CMK (cell line): Measurements from ENCODE around the gene HNRNPC.
"Not testable (repeated sequence)": the region's sequence is repeated elsewhere in the genome, so short reads cannot be mapped to it uniquely, and the experiment has no call there.

Experiments
- DNase-seq: peaks from one replicate; pipeline ENCODE4 v3.0.0-alpha.2; 2010; ENCODE audit warnings: low read depth

HNRNPC gene

DNA sequence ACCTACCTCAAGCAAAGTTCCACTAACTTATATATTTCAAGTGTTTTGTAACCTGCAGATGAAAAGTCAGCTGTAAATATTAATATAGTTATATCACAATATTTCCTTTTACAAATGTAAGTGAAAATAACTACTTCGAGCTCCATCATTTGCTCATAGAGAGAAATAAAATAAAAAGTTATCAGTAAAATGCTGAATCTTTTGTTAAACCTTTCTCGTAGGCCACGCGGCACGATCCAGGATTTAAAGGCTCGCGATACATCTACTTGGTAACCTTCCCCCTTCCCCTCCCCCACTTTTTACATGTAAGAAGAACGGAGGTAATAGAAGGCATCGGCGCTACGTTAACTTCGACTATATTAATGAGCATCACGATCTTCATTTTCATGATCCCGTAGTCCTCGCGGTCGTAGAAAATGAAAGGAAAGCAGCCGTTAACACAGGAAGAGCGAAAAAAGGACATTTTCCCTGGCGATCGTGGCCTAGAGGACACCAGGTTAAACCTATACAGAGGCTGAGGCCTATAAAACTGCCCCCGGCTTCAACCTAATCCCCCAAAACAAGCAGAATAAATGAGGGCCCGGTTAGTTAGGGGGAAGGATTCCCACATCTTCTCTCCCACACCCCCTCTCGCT, 508 bp downstream of the HNRNPC start:
- DNase-seq, result peak; percentile 42

DNA sequence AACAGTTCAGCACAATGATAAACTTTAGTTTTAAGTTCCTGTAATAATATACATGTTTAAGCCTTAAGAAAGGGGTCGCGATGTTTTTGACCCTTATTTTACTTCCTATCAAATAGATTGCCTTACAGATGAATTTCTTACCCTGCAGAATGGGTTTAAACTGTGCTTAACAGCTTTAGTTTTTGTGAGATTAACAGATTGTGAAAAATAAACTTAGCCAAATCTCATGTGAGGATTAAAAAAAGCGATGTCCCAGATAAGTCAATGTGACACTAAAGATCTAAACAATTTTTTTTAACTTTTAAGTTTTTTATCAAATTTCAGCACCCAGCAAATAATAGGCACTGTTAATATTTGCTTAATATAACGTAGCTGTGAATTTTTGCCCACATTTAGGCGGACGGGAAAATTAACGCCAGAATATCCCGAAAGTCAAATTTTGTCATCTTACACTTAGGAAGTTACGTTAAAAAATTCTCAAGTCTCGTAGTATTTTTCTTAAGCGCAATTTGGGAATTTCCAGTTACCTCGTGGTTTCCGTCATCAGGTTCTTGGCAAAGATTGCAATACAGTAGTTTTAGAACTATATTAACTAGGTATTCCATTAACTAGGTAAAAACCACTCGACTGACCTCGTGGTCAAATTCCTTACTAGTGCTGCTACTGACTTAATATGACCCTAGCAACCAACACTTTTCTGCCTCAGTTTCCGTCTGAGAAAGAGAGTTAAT, 1.2 kb downstream of the HNRNPC start:
- no peak for DNase-seq

DNA sequence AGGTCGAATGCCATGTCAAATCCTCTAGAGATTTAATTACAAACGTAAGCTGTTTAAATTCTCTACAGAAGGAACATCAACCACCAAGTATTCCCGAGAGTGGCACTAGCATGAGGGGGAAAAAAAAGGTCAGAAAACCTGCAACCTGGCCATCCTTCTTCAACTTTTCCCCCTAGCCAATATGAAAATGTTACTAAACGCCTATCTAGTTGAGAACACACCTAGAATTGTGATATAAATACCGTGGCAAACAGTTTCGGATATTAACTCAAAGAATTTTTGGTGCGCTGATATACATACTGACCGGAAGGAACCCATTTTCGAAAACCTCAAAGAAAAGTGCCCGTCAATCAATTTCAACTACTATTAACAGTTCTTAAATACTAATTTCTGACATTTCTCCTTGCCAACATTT, 1.8 kb downstream of the HNRNPC start:
- DNase-seq, result no peak

DNA sequence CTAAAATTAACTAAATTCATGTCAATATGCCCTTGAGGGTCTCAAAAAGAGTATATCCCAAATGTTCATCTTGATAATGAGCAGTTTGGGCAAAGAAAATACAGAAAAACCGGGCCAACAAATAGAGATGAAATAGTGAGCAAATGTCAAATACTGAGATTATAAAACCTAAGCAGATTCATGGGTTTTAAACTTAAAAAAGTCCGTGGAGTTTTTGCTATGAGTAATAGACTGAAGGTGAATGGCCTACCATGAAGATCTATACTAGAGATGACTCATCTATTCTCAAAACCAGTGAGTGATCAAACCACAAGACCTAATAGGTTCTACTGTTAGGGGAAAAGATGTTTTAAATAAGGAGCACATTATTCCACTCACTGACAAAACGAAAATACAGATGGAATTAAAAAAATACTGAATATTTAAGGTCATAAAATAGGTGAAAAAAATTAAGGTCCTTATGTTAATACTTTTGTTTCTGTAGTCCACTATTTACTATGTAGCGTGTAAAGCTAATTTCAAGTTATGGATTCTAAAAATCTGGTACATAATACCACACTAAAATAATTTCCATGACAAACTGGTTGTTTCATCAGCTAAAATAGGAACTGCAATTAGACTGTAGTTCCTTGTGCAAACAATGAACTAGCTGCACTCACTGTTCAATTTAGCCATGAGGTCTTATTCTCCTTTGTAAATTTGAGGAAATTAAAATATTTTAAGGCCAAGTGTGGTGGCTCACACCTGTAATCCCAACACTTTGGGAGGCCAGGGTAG, 5.0 kb downstream of the HNRNPC start:
- DNase-seq, result no peak

DNA sequence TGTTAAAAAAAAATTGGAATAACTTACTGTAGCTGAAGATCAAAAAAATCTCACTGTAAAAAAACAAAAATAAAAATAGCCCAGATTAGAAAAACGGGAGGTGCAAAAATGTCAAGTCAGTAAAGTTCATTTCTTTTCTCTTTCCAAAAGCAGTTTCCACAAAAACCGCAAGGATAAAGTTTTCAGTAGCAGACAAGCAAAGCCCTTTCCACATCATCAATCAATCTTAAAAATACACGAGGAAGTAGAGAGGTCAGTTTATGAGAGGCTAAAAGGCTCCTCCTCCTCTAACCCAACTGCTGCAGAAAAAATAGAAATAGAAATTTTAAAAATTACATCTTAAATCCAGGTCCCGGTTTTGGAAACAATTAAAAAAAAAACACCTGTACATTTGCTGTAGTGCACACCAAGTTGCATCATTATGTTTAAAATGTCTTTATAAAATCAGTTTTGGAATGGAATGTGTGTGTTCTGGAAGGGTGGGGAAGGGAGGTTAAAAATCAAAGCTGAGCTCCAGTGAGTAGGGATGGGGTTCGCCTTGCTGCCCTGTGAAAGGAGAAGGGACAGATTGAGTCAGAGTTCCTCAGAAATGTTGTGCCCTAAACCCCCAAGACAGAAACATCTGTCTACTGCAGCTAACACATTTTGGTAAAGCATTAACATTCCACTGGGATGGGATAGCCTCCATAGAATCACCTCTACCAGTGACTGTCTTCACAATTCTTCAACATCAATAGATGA, 5.8 kb downstream of the HNRNPC start:
- DNase-seq, result no peak

DNA sequence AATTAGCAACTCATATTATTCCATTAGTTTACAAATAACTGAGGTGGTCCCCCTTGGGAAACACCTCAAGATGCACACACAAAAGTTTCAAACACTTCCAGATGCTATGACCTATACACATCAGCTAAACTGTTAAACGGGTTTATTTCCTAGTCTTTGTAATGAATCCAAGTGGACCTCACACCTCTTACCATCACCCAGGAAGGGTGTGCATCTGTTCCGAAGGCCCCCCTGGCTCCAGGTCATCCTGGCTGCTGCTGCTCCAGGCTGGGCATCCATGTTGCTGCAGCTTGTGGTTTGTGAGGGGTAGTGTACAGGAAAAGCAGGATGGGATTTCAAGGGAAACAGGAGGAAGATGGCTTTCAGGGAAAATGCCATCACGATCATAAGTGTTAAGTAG, 6.8 kb downstream of the HNRNPC start:
- DNase-seq, result no peak

DNA sequence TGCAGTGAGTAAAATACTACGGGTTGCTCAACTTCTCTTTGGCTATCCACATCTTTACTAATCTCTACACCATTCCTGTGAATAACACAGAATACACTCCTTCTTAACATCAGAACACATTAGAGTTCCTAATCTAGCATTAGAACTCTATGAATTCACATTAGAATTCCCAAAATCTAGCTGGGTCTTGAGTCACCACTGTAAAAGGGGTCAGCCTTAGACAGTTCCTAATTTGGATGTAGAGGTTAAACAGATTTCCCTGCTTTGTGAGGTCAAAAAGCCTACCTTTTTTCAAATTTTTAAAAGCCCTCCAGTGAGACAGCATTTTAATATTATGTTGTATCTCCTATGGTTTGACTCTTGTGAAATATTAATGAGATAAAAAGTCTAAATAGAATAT, 7.4 kb downstream of the HNRNPC start:
- DNase-seq, result no peak

DNA sequence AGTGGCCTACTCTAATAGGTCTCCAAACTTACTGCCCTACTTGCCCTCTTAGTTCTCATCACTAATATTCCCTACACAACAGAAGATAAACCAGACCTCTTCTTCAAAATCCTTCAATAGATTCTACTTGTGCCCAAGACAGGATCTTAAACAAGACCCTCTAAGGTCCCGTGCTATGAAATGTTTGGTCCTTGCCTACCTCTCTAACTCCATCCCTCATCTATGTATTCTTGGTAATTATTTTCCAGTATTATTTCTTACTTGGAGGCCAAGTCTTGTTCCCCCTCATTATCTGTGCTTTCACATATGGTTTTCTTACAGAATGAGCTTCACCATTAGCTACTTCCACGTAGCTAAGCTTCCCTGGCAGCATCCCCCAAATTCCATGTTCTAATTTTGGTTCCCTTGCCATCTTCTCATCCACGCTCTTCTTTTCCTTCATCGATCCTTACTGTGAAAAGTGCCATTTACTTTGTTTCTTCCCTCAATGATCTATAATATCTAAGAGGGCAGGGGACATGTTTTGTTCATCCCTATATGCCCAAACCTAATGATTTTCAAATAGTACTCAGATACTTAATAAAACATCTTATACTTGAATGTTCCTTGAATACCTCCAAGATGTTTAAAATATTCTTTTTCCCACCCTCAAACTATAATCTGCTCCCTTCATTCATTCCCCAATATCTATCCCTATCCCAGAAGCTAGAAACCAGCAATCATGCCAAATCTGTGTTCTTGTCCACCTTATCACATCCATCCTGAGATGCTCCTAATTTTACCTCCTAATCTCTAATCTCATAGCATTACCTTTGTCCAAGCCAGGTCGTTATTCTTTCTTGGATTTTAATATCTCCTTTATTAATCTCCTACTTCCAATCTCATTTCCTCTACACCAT, 10.1 kb downstream of the HNRNPC start:
- no peak for DNase-seq

DNA sequence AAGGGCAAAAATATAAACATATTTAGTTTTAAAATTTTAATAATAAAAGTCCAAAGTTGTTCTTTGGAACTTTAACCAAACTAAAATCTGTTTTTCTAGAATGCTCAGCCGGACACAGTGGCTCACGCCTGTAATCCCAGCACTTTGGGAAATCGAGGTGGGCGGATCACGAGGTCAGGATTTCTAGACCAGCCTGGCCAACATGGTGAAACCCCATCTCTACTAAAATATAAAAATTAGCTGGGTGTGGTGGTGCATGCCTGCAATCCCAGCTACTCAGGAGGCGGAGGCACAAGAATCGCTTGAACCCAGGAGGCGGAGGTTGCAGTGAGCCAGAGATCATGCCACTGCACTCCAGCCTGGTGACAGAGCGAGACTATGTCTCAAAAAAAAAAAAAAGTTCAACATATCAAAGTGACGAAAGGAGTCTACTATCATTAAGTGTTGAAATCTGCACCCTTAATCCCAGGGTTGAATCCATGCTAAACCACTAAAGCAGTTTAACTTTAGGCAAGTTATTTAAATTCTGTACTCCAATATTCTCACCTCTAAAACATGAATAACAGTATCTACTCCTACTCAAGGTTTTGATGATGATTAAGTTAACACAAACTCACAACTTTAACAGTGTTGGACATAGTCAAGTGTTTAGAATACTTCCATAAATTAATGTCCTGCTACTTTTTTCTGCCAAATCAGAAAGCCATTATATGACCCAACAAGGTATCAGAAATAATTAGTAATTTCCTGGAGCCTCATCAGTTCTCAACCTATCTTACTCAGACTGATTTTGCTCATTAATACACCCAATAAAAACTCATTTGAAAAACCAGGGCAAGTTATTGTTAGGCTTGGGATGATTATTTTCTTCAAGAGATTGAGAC, 11.0 kb downstream of the HNRNPC start:
- DNase-seq, result no peak

DNA sequence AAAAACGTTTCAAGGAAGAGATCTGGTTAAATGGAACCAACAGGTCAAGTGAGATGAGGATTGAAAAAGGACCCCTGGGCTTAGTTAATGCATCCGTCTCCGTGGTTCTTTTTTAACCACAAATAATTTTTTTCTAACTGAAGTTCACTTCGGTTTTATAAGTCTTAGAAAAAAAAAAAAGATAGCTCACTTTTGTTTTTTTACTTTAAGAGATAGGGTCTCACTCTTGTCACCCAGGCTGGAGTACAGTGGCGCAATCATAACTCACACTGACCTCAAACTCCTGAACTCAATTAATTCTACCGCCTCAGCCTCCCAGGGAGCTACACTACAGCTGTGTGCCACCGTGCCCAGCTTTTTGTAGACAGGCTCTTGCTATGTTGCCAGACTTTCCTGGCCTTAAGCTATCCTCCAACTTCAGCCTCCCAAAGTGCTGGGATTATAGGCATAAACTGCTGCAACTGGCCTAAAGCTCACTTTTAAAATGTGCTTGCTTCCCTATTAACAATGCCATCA, 11.8 kb downstream of the HNRNPC start:
- DNase-seq, result no peak

DNA sequence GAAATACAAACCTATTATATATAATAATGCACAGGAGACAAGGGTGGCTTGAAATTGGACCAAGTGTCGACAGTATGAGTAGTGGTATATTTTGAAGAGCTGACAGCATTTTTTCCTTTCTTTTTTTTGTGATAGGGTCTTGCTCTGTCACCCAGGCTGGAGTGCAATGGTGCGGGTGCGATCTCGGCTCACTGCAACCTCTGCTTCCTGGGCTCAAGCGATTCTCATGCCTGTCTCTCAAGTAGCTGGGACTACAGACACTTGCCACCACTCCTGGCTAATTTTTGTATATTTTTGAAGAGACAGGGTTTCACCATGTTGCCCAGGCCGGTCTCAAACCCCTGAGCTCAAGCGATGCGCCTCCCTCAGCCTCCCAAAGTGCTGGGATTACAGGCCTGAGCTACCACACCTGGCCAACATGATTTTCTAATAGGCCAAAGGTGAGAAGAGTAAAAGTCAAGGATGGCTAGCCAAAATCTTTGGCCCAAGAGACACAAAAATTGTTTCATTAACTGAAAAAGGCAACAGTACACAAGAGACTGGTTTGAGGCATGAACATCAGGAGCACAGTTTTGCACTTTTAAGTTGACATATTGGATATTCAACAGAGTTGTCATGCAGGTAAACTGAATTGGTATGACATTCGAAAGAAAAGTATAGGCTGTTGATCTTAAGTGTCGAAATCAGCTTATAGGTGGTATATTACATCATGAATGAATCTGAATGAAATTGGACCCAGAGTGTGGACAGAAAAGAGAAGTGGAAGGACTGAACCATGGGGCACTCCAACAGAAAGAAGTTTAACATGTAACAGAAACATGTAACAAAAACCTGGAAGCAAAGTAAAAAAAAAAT, 12.5 kb downstream of the HNRNPC start:
- no peak for DNase-seq

DNA sequence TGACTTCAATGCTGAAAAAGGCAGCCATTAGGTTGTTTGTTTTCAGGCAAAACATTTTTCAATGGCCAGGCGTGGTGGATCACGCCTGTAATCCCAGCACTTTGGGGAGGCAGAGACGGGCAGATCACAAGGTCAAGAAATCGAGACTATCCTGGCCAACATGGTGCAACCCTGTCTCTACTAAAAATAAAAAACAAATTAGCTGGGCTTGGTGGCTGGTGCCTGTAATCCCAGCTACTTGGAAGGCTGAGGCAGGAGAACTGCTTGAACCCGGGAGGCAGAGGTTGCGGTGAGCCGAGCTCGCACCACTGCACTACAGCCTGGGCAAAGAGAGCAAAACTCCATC, 13.2 kb downstream of the HNRNPC start:
- DNase-seq, result not testable (repeated sequence)

DNA sequence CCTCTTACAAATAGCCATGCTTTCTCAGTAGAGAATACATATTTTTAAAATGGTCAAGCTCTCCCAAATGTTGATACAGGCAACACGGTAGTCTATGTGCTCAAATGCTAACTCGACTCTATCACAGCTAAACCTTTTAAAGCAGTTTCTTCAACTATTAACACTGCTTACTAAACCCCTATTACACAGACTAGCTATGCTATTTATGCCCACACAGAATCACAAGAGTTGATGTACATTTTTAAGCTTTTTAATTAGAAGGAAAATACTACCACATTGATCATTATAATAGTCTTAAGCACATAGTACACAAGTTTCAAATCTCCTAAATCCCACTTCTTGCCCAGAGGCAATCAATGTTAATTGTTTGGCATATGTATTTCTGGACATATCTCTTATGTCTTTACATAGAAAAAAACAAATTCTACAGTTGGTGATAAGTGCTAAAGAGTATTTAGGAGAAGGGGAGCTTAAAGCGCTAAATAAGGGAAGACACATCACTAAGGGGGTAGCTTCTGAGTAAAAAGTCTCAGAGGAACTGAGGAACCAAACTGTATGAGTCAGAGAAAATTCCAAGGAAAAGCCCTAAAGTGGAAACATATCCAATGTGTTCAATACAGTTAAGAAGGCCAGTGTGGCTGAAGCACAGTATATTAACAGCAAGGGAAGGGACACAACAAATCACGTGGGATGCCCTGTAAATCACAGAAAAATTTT, 13.7 kb downstream of the HNRNPC start:
- no peak for DNase-seq

DNA sequence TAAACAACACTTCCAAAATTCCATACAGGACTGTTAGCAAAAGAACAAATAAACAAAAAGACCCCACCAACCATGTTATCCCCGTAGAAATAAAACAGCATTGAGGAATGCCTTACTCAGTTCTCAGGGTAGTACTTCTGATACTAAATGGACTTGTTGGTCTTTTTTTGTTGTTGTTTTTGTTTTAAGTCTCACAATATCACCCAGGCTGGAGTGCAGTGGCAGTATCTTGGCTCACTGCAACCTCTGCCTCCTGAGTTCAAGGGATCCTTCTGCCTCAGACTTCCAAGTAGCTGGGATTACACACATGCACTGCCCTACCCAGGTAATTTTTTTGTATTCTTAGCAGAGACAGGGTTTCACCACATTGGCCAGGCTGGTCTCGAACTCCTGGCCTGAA, 17.1 kb downstream of the HNRNPC start:
- DNase-seq, result no peak

DNA sequence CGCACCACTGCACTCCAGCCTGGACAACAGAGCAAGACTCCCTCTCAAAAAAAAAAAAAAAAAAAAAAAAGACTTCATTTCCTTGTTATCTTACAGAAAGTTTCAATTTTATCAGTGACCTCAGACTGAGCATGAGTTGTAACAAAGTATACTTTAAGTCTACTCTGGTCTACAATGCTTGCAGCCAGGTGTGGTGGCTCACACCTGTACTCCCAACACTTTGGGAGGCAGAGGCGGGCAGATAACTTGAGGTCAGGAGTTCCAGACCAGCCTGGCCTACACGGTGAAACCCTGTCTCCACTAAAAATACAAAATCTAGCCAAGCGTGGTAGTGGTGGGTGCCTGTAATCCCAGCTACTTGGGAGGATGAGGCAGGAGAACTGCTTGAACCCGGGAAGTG, 18.0 kb downstream of the HNRNPC start:
- no peak for DNase-seq

DNA sequence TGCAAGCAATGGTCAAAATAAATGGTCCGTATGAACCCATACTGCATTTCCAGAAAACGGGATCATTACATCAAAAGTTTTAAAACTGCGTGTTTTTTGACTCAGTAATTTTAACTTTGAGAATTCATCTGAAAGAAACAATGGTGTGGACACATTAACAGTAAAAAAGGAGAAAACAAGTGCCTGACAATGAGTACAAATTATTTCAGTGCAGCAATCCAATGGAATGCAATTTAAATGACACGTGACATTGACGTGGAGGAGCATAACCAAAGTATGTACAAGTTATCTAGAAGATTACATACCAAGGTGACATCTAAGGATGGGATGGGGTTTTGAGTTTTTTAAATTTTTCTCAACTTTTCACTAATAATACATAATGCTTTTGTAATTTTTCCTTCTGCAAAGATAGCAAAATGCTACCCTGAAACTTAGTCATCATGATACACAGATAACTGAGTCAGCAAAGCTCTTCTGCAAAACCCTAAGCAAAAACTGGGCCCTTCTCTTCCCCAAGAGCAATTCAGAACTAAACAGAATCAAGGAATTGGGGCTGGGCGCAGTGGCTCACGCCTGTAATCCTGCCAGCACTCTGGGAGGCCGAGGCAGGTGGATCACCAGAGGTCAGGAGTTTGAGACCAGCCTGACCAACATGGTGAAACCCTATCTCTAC, 20.4 kb downstream of the HNRNPC start:
- no peak for DNase-seq

DNA sequence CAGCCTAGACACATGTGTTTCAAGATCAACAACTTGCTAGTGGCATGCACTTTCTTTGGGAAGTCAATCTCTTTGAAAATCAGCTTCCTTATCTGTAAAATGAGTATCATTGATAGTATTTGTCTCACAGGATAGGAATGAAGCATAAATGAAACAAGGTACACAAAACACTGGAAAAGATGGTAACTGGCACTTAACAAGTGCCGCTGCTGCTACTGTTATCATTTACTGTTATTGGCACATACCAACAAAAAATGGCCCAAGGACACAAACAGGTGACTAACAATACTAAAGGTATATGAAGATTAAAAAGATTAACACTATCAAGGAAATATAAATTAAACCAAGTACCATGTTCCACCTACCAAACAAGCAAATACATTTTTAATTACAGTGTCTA, 20.9 kb downstream of the HNRNPC start:
- DNase-seq, result no peak

DNA sequence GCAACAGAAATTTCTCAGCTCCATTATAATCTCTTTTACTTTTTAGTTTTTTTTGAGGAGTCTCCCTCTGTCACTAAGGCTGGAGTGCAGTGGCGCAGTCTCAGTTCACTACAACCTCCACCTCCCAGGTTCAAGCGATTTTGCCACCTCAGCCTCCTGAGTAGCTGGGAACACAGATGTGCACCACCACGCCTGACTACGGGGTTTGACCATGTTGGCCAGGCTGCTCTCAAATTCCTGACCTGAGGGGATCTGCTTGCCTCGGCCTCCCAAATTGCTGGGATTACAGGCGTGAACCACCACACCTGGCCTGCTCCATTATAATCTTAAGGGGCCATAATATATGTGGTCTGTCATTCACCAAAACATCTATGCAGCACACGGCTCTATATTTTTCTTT, 23.4 kb downstream of the HNRNPC start:
- DNase-seq, result no peak
